ENCODE data around the gene PEG3. TPM values are rescaled to one million over a fixed set of nuclear protein-coding genes. Genes with fewer than 3 reads are reported as not detected.
A peak's percentile ranks its signal among the peaks of the same experiment; 100 is the strongest.

Gene PEG3
- total and polyA plus RNA-seq, 12 donors, result 1.8 to 10.3 (median 7.5) TPM

- peaks cover 0 to 7% (median 0%) of the 10 kb centered on the region in 9 donors for H3K36me3 ChIP-seq
- DNase-seq (no peak), ATAC-seq (no peak)
- H3K27ac ChIP-seq, result peak overlapping the region in 7 of 10 donors; percentile 70 to 91 (median 82)
- TF ChIP-seq CTCF (IDR thresholded peaks at IDR 0.05), result no peak
- peaks cover 0 to 21% (median 0%) of the 10 kb centered on the region in 7 donors for H3K27me3 ChIP-seq
- peaks cover 0 to 42% (median 0%) of the 10 kb centered on the region in 11 donors for H3K9me3 ChIP-seq
- peaks cover 0 to 22% (median 4%) of the 10 kb centered on the region in 9 donors for H3K4me1 ChIP-seq
- H3K4me3 ChIP-seq, result peak overlapping the region in 9 of 10 donors; percentile 41 to 70 (median 64)
- WGBS, 2 donors, result 43 to 46% methylated on average over 6 of the region's 6 CpGs
- intact Hi-C loops (cut with DNase I), result loop anchor here in 4 of 10 donors (2.0 to 10.0 kb wide), 3 partner anchors 82 to 90 kb away; no protein-coding TSS in a partner anchor
These were observed 3.5 kb downstream of the PEG3 start for GRCh38 chr19:56837004-56837403.

- WGBS, 2 donors, result 81 to 82% methylated on average over 9 of the region's 9 CpGs
- no peak for ATAC-seq
- no peak for DNase-seq
- Histone ChIP-seq H3K27me3 (peaks cover 0 to 14% (median 0%) of the 10 kb centered on the region in 7 donors), H3K27ac (no peak overlapping the region), H3K9me3 (peaks cover 0 to 42% (median 0%) of the 10 kb centered on the region in 11 donors), H3K4me1 (peaks cover 0 to 22% (median 8%) of the 10 kb centered on the region in 9 donors), H3K36me3 (peaks cover 0 to 7% (median 0%) of the 10 kb centered on the region in 9 donors), H3K4me3 (no peak overlapping the region)
- intact Hi-C loops (cut with DNase I), result loop anchor here in 4 of 10 donors (2.0 to 10.0 kb wide), 3 partner anchors 81 to 89 kb away; no protein-coding TSS in a partner anchor
- TF ChIP-seq CTCF (IDR thresholded peaks at IDR 0.05), result no peak
These were observed 4.5 kb downstream of the PEG3 start for GRCh38 chr19:56836059-56836458.

- DNase-seq (no peak), ATAC-seq (no peak)
- no peak overlapping the region for H3K4me3 ChIP-seq
- no peak for TF ChIP-seq CTCF (IDR thresholded peaks at IDR 0.05)
- H3K27ac ChIP-seq, result no peak overlapping the region
- peaks cover 0 to 16% (median 6%) of the 10 kb centered on the region in 9 donors for H3K4me1 ChIP-seq
- H3K9me3 ChIP-seq, result peaks cover 0 to 38% (median 0%) of the 10 kb centered on the region in 11 donors
- peaks cover 0 to 7% (median 0%) of the 10 kb centered on the region in 9 donors for H3K36me3 ChIP-seq
- intact Hi-C loops (cut with DNase I), result loop anchor here in 2 of 10 donors (5.0 to 10.0 kb wide), 2 partner anchors 81 to 88 kb away; no protein-coding TSS in a partner anchor
- peaks cover 0 to 7% (median 0%) of the 10 kb centered on the region in 7 donors for H3K27me3 ChIP-seq
These were observed 5.1 kb downstream of the PEG3 start for GRCh38 chr19:56835401-56835800.

- intact Hi-C loops (cut with DNase I), result loop anchor here in 2 of 10 donors (5.0 to 10.0 kb wide), 2 partner anchors 80 to 87 kb away; no protein-coding TSS in a partner anchor
- no peak overlapping the region for H3K27ac ChIP-seq
- WGBS, 2 donors, result 79% methylated on average over 5 of the region's 5 CpGs
- TF ChIP-seq CTCF (IDR thresholded peaks at IDR 0.05), result no peak
- peaks cover 0 to 16% (median under 1%) of the 10 kb centered on the region in 9 donors for H3K4me1 ChIP-seq
- ATAC-seq, result no peak
- H3K36me3 ChIP-seq, result peaks cover 0 to 7% (median 0%) of the 10 kb centered on the region in 9 donors
- no peak for DNase-seq
- no peak overlapping the region for H3K4me3 ChIP-seq
- peaks cover 0 to 1% (median 0%) of the 10 kb centered on the region in 7 donors for H3K27me3 ChIP-seq
- H3K9me3 ChIP-seq, result peaks cover 0 to 32% (median 0%) of the 10 kb centered on the region in 11 donors
These were observed 5.8 kb downstream of the PEG3 start for GRCh38 chr19:56834564-56835375.

All from heart right ventricle (tissue), 16 donors.